Femur (tissue), 1 donor: ENCODE results near the gene TBX20.
"Not testable (repeated sequence)": the region's sequence is repeated elsewhere in the genome, so short reads cannot be mapped to it uniquely, and the experiment has no call there.

Experiments used
- DNase-seq: peaks from one replicate; pipeline ENCODE4 v3.0.0-alpha.2; 2017

TBX20 gene

GRCh38 chr7:35215063-35215462 lies 38.8 kb downstream of the TBX20 start:
- DNase-seq, result not testable (repeated sequence)

GRCh38 chr7:35206924-35207323 lies 47.0 kb downstream of the TBX20 start:
- DNase-seq, result not testable (repeated sequence)

GRCh38 chr7:35204850-35205249 lies 49.0 kb downstream of the TBX20 start:
- not testable (repeated sequence) for DNase-seq

- DNase-seq, result not testable (repeated sequence)
These were observed 49.9 kb downstream of the TBX20 start for GRCh38 chr7:35204031-35204430.

GRCh38 chr7:35202353-35202752 lies 51.5 kb downstream of the TBX20 start:
- DNase-seq, result not testable (repeated sequence)

GRCh38 chr7:35200170-35200569 lies 53.7 kb downstream of the TBX20 start:
- not testable (repeated sequence) for DNase-seq

GRCh38 chr7:35198370-35199140 lies 55.3 kb downstream of the TBX20 start:
- DNase-seq, result not testable (repeated sequence)

GRCh38 chr7:35191571-35191970 lies 62.3 kb downstream of the TBX20 start:
- DNase-seq, result not testable (repeated sequence)

- not testable (repeated sequence) for DNase-seq
These were observed 63.6 kb downstream of the TBX20 start for GRCh38 chr7:35190146-35190773.

- DNase-seq, result peak; percentile 48
These were observed 67.1 kb downstream of the TBX20 start for GRCh38 chr7:35186751-35187150.

- DNase-seq, result peak; percentile 62
These were observed 67.8 kb downstream of the TBX20 start for GRCh38 chr7:35185908-35186731.

- DNase-seq, result not testable (repeated sequence)
These were observed 68.4 kb downstream of the TBX20 start for GRCh38 chr7:35185578-35185907.

- DNase-seq, result not testable (repeated sequence)
These were observed 68.9 kb downstream of the TBX20 start for GRCh38 chr7:35184961-35185360.

GRCh38 chr7:35183873-35184503 lies 69.9 kb downstream of the TBX20 start:
- not testable (repeated sequence) for DNase-seq

- DNase-seq, result not testable (repeated sequence)
These were observed 73.2 kb downstream of the TBX20 start for GRCh38 chr7:35180665-35181064.

- not testable (repeated sequence) for DNase-seq
These were observed 80.7 kb downstream of the TBX20 start for GRCh38 chr7:35173176-35173575.

GRCh38 chr7:35172131-35172530 lies 81.8 kb downstream of the TBX20 start:
- not testable (repeated sequence) for DNase-seq

- not testable (repeated sequence) for DNase-seq
These were observed 86.2 kb downstream of the TBX20 start for GRCh38 chr7:35167658-35168057.

GRCh38 chr7:35167158-35167557 lies 86.7 kb downstream of the TBX20 start:
- DNase-seq, result not testable (repeated sequence)

- DNase-seq, result not testable (repeated sequence)
These were observed 92.7 kb downstream of the TBX20 start for GRCh38 chr7:35161059-35161740.
